ENCODE results near the gene HDGF.

The HDGF gene

GRCh38 chr1:156751451-156751756 lies at the start of gene HDGF:
TSS of gene HDGF (minus strand) at chr1:156751675. CDS start at chr1:156751429, 246 bp downstream.
- no peak for DNase-seq

GRCh38 chr1:156797212-156797871 lies 45.9 kb upstream of the HDGF start:
- DNase-seq: peak; percentile 69

- no peak for DNase-seq
Observed at GRCh38 chr1:156796340-156797097, 45.0 kb upstream of the HDGF start.

- DNase-seq: no peak
Observed at GRCh38 chr1:156795787-156796186, 44.3 kb upstream of the HDGF start.

GRCh38 chr1:156795374-156795733 lies 43.9 kb upstream of the HDGF start:
- DNase-seq: no peak

GRCh38 chr1:156794506-156795373 lies 43.3 kb upstream of the HDGF start:
- DNase-seq: no peak

- DNase-seq: no peak
Observed at GRCh38 chr1:156789621-156790318, 38.3 kb upstream of the HDGF start.

- DNase-seq: no peak
Observed at GRCh38 chr1:156788136-156788535, 36.7 kb upstream of the HDGF start.

GRCh38 chr1:156786640-156787039 lies 35.2 kb upstream of the HDGF start:
- no peak for DNase-seq

GRCh38 chr1:156785458-156785857 lies 34.0 kb upstream of the HDGF start:
- no peak for DNase-seq

- DNase-seq: no peak
Observed at GRCh38 chr1:156781585-156782186, 30.2 kb upstream of the HDGF start.

- no peak for DNase-seq
Observed at GRCh38 chr1:156777573-156777972, 26.1 kb upstream of the HDGF start.

- no peak for DNase-seq
Observed at GRCh38 chr1:156776942-156777341, 25.5 kb upstream of the HDGF start.

- no peak for DNase-seq
Observed at GRCh38 chr1:156775799-156776198, 24.3 kb upstream of the HDGF start.

- no peak for DNase-seq
Observed at GRCh38 chr1:156773607-156774006, 22.1 kb upstream of the HDGF start.

- DNase-seq: no peak
Observed at GRCh38 chr1:156772728-156773497, 21.4 kb upstream of the HDGF start.

- DNase-seq: no peak
Observed at GRCh38 chr1:156772222-156772621, 20.7 kb upstream of the HDGF start.

- no peak for DNase-seq
Observed at GRCh38 chr1:156768610-156769295, 17.3 kb upstream of the HDGF start.

GRCh38 chr1:156767879-156768604 lies 16.6 kb upstream of the HDGF start:
- no peak for DNase-seq

- DNase-seq: peak; percentile 100
Observed at GRCh38 chr1:156767101-156767878, 15.8 kb upstream of the HDGF start, which contains the start of gene PRCC. TSS of gene PRCC (plus strand) at chr1:156767535. CDS start at chr1:156767772, 237 bp downstream.

All from NCI-H1092 treated with DMSO at 0.1 percent for 48 hours (cell line).